WTC11 (cell line): ENCODE data around the gene TMEM254. TPM values are rescaled to one million over a fixed set of nuclear protein-coding genes. Genes with fewer than 3 reads are reported as not detected.

Source experiments
- ATAC-seq: fragments of 200-7000 bp; cut with Tn5 transposase; 2 replicates; pipeline ENCODE4 v1.10.0; 2021; ENCODE audit warnings: mild to moderate bottlenecking, moderate library complexity
- CTCF ChIA-PET: fragments of 300-600 bp; sonication (Branson Sonifier 250); formaldehyde crosslinking; loops from one replicate; lab custom pipeline; 2021; ENCODE audit warnings: antibody characterized with exemption; lab: Charles Lee
- POLR2A ChIA-PET: fragments of 350-600 bp; sonication (Branson Sonifier 250); formaldehyde crosslinking; loops from one replicate; lab custom pipeline; 2021; ENCODE audit warnings: antibody characterized with exemption; lab: Charles Lee
- DNase-seq: peaks from one replicate; pipeline ENCODE4 v3.0.0; 2021; ENCODE audit warnings: low spot score
- H3K27ac Mint-ChIP-seq: 2 replicates; pipeline ENCODE4 v1.8.0; 2021; ENCODE audit warnings: mixed read lengths
- H3K27me3 Mint-ChIP-seq: 2 replicates; pipeline ENCODE4 v1.8.0; 2021; ENCODE audit warnings: low read depth, mild to moderate bottlenecking, moderate library complexity, mixed read lengths
- H3K36me3 Mint-ChIP-seq: 2 replicates; pipeline ENCODE4 v1.8.0; 2021; ENCODE audit warnings: mixed read lengths
- H3K4me1 Mint-ChIP-seq: 2 replicates; pipeline ENCODE4 v1.8.0; 2022; ENCODE audit warnings: mixed read lengths
- H3K4me3 Mint-ChIP-seq: 2 replicates; pipeline ENCODE4 v1.8.0; 2021; ENCODE audit warnings: mild to moderate bottlenecking, moderate library complexity, mixed read lengths
- H3K9me3 Mint-ChIP-seq: 2 replicates; pipeline ENCODE4 v1.8.0; 2021; ENCODE audit warnings: mixed read lengths
- FOXP1 ChIP-seq: sonication (generic); formaldehyde crosslinking; IDR thresholded peaks from 2 replicates; pipeline ENCODE4 v1.8.0; 2022; ENCODE audit warnings: missing genetic modification reagents, mild to moderate bottlenecking, moderate library complexity, borderline replicate concordance
- GTF2I ChIP-seq: fragments of 250-450 bp; sonication (Bioruptor Pico); conservative IDR thresholded peaks from 2 replicates; pipeline ENCODE4 v1.4.0; 2021; ENCODE audit warnings: mild to moderate bottlenecking
- MYBL2 ChIP-seq: sonication (generic); formaldehyde crosslinking; IDR thresholded peaks from 2 replicates; pipeline ENCODE4 v1.8.1; 2023; ENCODE audit warnings: mild to moderate bottlenecking, moderate library complexity, missing genetic modification reagents
- NFATC4 ChIP-seq: fragments of 250-450 bp; sonication (Bioruptor Pico); IDR thresholded peaks from 2 replicates; pipeline ENCODE4 v1.9.0; 2021; ENCODE audit warnings: mild to moderate bottlenecking
- NR1H2 ChIP-seq: sonication (generic); formaldehyde crosslinking; IDR thresholded peaks from 2 replicates; pipeline ENCODE4 v1.9.0; 2021; ENCODE audit warnings: mild to moderate bottlenecking, moderate library complexity, missing genetic modification reagents
- NR2C2 ChIP-seq: sonication (generic); formaldehyde crosslinking; IDR thresholded peaks from 2 replicates; pipeline ENCODE4 v1.8.0; 2022; ENCODE audit warnings: mild to moderate bottlenecking, missing genetic modification reagents
- NR3C1 ChIP-seq: sonication (generic); formaldehyde crosslinking; conservative IDR thresholded peaks from 2 replicates; pipeline ENCODE4 v1.8.1; 2023; ENCODE audit warnings: low read depth, mild to moderate bottlenecking, missing genetic modification reagents
- RORB ChIP-seq: fragments of 250-450 bp; sonication (Bioruptor Pico); IDR thresholded peaks from 2 replicates; pipeline ENCODE4 v1.9.0; 2021; ENCODE audit warnings: mild to moderate bottlenecking
- TEAD4 ChIP-seq: sonication (generic); formaldehyde crosslinking; IDR thresholded peaks from 2 replicates; pipeline ENCODE4 v1.8.0; 2022; ENCODE audit warnings: mild to moderate bottlenecking, missing genetic modification reagents
- ZNF232 ChIP-seq: sonication (generic); formaldehyde crosslinking; IDR thresholded peaks from 2 replicates; pipeline ENCODE4 v1.8.0; 2022; ENCODE audit warnings: mild to moderate bottlenecking, missing genetic modification reagents
- ZNF263 ChIP-seq: sonication (generic); formaldehyde crosslinking; IDR thresholded peaks from 2 replicates; pipeline ENCODE4 v1.8.1; 2022; ENCODE audit warnings: low read depth, mild to moderate bottlenecking, moderate library complexity, missing genetic modification reagents
- total RNA-seq: library from RNA; stranded (reverse); gene quantifications from 3 replicates; pipeline ENCODE4 v1.2.3, GENCODE V29; 2021
- TF ChIP-seq, protein P1 (sequence below): fragments of 250-450 bp; sonication (Bioruptor Pico); IDR thresholded peaks from 2 replicates; pipeline ENCODE4 v1.8.0; 2021; ENCODE audit warnings: mild to moderate bottlenecking
- TF ChIP-seq, protein P2 (sequence below): sonication (generic); formaldehyde crosslinking; IDR thresholded peaks from 2 replicates; pipeline ENCODE4 v1.8.1; 2023; ENCODE audit warnings: mild to moderate bottlenecking, missing genetic modification reagents, borderline replicate concordance
- TF ChIP-seq, protein P3 (sequence below): sonication (generic); formaldehyde crosslinking; IDR thresholded peaks from 2 replicates; pipeline ENCODE4 v1.8.0; 2023; ENCODE audit warnings: missing genetic modification reagents
- TF ChIP-seq, protein P4 (sequence below): sonication (generic); formaldehyde crosslinking; IDR thresholded peaks from 2 replicates; pipeline ENCODE4 v1.8.1; 2022; ENCODE audit warnings: low read depth, missing genetic modification reagents, borderline replicate concordance
- TF ChIP-seq, protein P5 (sequence below): fragments of 250-450 bp; sonication (Bioruptor Pico); IDR thresholded peaks from 2 replicates; pipeline ENCODE4 v2.1.2; 2022; ENCODE audit warnings: mild to moderate bottlenecking, moderate library complexity
- TF ChIP-seq, protein P6 (sequence below): sonication (generic); formaldehyde crosslinking; IDR thresholded peaks from 2 replicates; pipeline ENCODE4 v1.8.1; 2023; ENCODE audit warnings: mild to moderate bottlenecking, missing genetic modification reagents
- TF ChIP-seq, protein P7 (sequence below): fragments of 250-450 bp; sonication (Bioruptor Pico); IDR thresholded peaks from 2 replicates; pipeline ENCODE4 v1.9.0; 2021; ENCODE audit warnings: mild to moderate bottlenecking, borderline replicate concordance

Gene TMEM254
- total RNA-seq, 1 experiment from 2014 or later: 18.5 TPM

DNA sequence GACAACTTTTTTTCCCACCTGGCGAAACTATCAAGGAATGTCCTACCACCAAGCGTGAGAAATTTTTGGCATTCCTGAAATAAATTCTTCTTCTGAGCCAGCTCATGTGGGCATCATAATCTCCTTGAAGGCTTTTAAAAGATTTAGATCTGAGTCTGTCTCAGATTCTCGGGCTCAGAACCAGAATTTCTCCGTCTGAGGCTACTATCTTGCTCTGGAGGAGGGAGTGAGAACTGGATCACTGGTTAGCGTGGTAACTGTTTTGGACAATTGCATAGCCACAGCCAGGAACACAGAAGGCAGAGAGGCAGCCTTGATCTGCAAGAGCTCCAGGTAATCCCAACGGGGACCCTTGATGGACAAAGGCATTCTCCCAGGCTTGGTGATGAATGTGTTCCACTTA lies 53.0 kb downstream of the TMEM254 start:
- TF ChIP-seq MYBL2: no peak
- TF ChIP-seq NR1H2 (CRISPR knock-in tag): no peak
- TF ChIP-seq NR3C1 (CRISPR knock-in tag): no peak
- TF ChIP-seq, protein P1, sequence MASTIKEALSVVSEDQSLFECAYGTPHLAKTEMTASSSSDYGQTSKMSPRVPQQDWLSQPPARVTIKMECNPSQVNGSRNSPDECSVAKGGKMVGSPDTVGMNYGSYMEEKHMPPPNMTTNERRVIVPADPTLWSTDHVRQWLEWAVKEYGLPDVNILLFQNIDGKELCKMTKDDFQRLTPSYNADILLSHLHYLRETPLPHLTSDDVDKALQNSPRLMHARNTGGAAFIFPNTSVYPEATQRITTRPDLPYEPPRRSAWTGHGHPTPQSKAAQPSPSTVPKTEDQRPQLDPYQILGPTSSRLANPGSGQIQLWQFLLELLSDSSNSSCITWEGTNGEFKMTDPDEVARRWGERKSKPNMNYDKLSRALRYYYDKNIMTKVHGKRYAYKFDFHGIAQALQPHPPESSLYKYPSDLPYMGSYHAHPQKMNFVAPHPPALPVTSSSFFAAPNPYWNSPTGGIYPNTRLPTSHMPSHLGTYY: no peak
- TF ChIP-seq, protein P2, sequence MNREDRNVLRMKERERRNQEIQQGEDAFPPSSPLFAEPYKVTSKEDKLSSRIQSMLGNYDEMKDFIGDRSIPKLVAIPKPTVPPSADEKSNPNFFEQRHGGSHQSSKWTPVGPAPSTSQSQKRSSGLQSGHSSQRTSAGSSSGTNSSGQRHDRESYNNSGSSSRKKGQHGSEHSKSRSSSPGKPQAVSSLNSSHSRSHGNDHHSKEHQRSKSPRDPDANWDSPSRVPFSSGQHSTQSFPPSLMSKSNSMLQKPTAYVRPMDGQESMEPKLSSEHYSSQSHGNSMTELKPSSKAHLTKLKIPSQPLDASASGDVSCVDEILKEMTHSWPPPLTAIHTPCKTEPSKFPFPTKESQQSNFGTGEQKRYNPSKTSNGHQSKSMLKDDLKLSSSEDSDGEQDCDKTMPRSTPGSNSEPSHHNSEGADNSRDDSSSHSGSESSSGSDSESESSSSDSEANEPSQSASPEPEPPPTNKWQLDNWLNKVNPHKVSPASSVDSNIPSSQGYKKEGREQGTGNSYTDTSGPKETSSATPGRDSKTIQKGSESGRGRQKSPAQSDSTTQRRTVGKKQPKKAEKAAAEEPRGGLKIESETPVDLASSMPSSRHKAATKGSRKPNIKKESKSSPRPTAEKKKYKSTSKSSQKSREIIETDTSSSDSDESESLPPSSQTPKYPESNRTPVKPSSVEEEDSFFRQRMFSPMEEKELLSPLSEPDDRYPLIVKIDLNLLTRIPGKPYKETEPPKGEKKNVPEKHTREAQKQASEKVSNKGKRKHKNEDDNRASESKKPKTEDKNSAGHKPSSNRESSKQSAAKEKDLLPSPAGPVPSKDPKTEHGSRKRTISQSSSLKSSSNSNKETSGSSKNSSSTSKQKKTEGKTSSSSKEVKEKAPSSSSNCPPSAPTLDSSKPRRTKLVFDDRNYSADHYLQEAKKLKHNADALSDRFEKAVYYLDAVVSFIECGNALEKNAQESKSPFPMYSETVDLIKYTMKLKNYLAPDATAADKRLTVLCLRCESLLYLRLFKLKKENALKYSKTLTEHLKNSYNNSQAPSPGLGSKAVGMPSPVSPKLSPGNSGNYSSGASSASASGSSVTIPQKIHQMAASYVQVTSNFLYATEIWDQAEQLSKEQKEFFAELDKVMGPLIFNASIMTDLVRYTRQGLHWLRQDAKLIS: no peak
- TF ChIP-seq TEAD4: no peak
- no peak for TF ChIP-seq ZNF263 (CRISPR knock-in tag)
- TF ChIP-seq, protein P3, sequence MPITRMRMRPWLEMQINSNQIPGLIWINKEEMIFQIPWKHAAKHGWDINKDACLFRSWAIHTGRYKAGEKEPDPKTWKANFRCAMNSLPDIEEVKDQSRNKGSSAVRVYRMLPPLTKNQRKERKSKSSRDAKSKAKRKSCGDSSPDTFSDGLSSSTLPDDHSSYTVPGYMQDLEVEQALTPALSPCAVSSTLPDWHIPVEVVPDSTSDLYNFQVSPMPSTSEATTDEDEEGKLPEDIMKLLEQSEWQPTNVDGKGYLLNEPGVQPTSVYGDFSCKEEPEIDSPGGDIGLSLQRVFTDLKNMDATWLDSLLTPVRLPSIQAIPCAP (CRISPR knock-in tag): no peak
- TF ChIP-seq FOXP1 (CRISPR knock-in tag): no peak
- TF ChIP-seq, protein P4, sequence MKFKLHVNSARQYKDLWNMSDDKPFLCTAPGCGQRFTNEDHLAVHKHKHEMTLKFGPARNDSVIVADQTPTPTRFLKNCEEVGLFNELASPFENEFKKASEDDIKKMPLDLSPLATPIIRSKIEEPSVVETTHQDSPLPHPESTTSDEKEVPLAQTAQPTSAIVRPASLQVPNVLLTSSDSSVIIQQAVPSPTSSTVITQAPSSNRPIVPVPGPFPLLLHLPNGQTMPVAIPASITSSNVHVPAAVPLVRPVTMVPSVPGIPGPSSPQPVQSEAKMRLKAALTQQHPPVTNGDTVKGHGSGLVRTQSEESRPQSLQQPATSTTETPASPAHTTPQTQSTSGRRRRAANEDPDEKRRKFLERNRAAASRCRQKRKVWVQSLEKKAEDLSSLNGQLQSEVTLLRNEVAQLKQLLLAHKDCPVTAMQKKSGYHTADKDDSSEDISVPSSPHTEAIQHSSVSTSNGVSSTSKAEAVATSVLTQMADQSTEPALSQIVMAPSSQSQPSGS (CRISPR knock-in tag): no peak
- TF ChIP-seq, protein P5, sequence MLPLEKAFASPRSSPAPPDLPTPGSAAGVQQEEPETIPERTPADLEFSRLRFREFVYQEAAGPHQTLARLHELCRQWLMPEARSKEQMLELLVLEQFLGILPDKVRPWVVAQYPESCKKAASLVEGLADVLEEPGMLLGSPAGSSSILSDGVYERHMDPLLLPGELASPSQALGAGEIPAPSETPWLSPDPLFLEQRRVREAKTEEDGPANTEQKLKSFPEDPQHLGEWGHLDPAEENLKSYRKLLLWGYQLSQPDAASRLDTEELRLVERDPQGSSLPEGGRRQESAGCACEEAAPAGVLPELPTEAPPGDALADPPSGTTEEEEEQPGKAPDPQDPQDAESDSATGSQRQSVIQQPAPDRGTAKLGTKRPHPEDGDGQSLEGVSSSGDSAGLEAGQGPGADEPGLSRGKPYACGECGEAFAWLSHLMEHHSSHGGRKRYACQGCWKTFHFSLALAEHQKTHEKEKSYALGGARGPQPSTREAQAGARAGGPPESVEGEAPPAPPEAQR (CRISPR knock-in tag): no peak
- TF ChIP-seq, protein P6, sequence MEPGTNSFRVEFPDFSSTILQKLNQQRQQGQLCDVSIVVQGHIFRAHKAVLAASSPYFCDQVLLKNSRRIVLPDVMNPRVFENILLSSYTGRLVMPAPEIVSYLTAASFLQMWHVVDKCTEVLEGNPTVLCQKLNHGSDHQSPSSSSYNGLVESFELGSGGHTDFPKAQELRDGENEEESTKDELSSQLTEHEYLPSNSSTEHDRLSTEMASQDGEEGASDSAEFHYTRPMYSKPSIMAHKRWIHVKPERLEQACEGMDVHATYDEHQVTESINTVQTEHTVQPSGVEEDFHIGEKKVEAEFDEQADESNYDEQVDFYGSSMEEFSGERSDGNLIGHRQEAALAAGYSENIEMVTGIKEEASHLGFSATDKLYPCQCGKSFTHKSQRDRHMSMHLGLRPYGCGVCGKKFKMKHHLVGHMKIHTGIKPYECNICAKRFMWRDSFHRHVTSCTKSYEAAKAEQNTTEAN (CRISPR knock-in tag): no peak
- no peak for TF ChIP-seq GTF2I (CRISPR knock-in tag)
- TF ChIP-seq, protein P7, sequence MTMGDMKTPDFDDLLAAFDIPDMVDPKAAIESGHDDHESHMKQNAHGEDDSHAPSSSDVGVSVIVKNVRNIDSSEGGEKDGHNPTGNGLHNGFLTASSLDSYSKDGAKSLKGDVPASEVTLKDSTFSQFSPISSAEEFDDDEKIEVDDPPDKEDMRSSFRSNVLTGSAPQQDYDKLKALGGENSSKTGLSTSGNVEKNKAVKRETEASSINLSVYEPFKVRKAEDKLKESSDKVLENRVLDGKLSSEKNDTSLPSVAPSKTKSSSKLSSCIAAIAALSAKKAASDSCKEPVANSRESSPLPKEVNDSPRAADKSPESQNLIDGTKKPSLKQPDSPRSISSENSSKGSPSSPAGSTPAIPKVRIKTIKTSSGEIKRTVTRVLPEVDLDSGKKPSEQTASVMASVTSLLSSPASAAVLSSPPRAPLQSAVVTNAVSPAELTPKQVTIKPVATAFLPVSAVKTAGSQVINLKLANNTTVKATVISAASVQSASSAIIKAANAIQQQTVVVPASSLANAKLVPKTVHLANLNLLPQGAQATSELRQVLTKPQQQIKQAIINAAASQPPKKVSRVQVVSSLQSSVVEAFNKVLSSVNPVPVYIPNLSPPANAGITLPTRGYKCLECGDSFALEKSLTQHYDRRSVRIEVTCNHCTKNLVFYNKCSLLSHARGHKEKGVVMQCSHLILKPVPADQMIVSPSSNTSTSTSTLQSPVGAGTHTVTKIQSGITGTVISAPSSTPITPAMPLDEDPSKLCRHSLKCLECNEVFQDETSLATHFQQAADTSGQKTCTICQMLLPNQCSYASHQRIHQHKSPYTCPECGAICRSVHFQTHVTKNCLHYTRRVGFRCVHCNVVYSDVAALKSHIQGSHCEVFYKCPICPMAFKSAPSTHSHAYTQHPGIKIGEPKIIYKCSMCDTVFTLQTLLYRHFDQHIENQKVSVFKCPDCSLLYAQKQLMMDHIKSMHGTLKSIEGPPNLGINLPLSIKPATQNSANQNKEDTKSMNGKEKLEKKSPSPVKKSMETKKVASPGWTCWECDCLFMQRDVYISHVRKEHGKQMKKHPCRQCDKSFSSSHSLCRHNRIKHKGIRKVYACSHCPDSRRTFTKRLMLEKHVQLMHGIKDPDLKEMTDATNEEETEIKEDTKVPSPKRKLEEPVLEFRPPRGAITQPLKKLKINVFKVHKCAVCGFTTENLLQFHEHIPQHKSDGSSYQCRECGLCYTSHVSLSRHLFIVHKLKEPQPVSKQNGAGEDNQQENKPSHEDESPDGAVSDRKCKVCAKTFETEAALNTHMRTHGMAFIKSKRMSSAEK (CRISPR knock-in tag): no peak
- TF ChIP-seq NFATC4 (CRISPR knock-in tag): no peak
- no peak for TF ChIP-seq RORB (CRISPR knock-in tag)
- TF ChIP-seq ZNF232 (CRISPR knock-in tag): no peak
- TF ChIP-seq NR2C2 (CRISPR knock-in tag): no peak
- DNase-seq: no peak
- ATAC-seq: peak; percentile 8; the same call in 1 of the 2 replicates
- CTCF ChIA-PET: interaction anchor here (0.9 to 4.8 kb wide), 7 partner anchors 13 to 152 kb away, joined by 3 to 31 read pairs (median 6); no protein-coding TSS in a partner anchor
- H3K4me3 Mint-ChIP-seq: peak overlapping the region; percentile 63
- H3K36me3 Mint-ChIP-seq: no peaks in the 10 kb centered on the region
- H3K9me3 Mint-ChIP-seq: no peaks in the 10 kb centered on the region
- no peak overlapping the region; the same call in 1 of the 2 replicates for H3K27ac Mint-ChIP-seq
- POLR2A ChIA-PET: interaction anchor here (1.5 kb wide), 1 partner anchor 52 kb away, joined by 3 read pairs; no protein-coding TSS in a partner anchor
- peaks cover 31% of the 10 kb centered on the region for H3K27me3 Mint-ChIP-seq
- H3K4me1 Mint-ChIP-seq: peaks cover 21% of the 10 kb centered on the region
